AG08395 (cell line): Measurements from ENCODE around the gene EVI5L.
A peak's percentile ranks its signal among the peaks of the same experiment; 100 is the strongest.
"Not testable (repeated sequence)": the region's sequence is repeated elsewhere in the genome, so short reads cannot be mapped to it uniquely, and the experiment has no call there.

Source experiments
- DNase-seq: peaks from one replicate; pipeline ENCODE4 v3.0.0; 2012; ENCODE audit warnings: mixed read lengths, low spot score

EVI5L gene

GRCh38 chr19:7846155-7846646 lies 16.2 kb downstream of the EVI5L start:
- no peak for DNase-seq

GRCh38 chr19:7847664-7848063 lies 17.6 kb downstream of the EVI5L start:
- DNase-seq = no peak

GRCh38 chr19:7848779-7849457 lies 18.9 kb downstream of the EVI5L start:
- DNase-seq = no peak

GRCh38 chr19:7849631-7849999 lies 19.6 kb downstream of the EVI5L start:
- DNase-seq = no peak

GRCh38 chr19:7850000-7850813 lies 20.2 kb downstream of the EVI5L start:
- DNase-seq = no peak

- no peak for DNase-seq
These were observed 21.1 kb downstream of the EVI5L start for GRCh38 chr19:7850945-7851622.

DNA sequence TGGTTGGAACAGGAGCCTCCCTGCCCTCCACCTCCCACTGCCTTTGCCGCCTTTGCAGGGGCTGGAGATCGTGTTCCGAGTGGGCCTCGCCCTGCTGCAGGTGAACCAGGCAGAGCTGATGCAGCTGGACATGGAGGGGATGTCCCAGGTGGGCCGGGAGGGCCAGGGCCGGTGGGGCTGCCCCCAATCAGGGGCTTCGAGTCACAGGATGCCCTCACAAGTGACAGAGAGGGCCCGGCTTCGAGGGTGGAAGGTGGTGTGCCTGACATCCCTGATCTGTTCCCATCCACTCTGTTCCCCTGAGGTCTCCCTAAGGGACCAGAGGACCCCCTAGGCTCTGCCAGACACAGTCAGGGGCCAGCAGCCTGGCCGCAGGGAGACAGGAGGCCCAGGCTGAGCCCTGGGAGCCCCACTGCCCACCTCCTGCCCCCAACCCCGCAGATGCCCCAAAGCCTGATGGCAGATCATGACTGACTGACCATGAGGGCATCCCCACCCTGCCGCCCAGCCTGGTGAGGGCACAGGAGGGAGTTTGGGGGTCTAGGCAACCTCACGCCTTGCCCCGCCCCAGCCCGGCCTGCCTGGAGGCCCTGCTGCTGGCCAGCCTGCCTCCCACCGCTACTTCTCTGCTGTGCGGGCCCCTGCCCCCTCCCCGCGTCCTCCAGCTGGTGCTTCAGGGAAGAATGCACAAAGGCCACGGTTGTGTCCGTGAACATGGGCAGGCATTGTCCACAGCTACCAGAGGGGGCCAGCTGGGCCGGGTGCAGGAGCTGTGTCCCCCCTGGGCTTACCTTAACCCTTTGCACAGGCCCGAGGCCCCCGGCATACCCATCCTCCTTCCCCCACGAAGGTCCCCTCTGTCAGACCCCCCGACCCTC lies 21.8 kb downstream of the EVI5L start:
- no peak for DNase-seq

DNA sequence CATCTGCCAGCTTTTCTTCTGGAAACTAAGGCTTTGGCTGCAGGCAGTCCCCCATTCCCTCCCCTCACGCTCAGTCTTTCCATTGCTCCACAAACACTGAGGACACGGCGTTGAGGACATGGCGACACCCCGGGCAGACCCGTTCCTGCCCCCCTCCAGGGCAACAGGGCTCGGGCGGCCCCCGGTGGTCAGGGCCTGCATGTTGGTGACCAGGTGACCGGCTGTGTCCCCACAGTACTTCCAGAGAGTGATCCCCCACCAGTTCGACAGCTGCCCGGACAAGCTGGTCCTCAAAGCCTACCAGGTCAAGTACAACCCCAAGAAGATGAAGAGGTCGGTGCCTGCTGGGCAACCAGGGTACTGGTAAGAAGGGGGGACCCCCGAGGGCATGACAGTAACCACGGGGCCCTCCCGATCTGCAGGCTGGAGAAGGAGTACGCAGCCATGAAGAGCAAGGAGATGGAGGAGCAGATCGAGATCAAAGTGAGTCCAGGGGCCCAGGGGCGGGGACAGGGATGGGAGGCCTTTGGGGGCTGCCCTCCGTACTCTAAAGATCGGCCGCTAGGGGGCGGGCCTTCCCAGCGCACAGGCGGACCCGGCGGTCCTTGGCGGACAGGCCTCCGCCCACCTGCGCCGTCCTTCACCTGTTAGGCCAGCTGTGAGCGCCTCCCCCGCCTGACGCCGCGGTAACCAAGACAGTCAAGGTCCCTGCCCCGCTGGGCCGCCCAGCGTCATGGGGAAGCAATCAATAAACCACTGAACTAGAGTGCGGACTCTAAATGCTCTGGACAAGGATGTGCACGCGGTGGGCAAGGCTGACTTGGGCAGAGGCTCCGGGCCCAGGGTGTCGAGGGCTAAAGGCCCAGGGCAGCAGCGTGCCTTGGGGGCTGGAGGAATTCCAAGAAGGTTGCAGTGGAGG lies 23.1 kb downstream of the EVI5L start:
- DNase-seq = peak; percentile 86

GRCh38 chr19:7853770-7854128 lies 23.7 kb downstream of the EVI5L start:
- no peak for DNase-seq

DNA sequence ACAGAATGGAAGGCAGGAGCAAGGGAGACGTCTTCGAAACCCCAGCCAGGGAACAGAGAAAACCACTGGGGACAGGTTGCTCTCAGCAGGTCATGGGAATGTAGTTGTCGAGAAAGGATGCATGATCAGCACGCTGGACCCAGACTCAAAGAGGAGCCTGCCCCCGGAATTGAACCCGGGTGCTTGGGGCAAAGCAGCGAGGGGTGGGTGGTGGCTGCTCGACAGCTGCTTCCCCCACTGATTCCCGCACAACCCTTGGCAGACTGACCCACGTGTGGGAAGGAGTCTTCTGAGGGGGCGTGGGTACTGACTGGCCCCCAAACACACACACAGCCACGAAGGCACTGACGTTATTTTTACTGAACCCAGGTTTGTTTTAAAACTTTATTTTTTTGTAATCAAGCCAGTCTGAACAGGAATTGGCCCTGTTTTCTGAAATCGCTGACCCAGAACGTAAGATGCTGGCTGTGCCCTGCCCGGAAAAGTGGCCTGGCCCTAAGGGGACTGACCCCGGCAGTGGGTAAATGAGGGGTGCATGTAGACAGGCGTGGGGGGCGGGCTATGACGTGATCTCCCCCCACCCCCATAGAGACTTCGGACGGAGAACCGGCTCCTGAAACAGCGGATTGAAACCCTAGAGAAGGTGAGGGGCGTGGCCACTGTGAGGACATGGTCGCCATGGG lies 25.5 kb downstream of the EVI5L start:
- DNase-seq = no peak

DNA sequence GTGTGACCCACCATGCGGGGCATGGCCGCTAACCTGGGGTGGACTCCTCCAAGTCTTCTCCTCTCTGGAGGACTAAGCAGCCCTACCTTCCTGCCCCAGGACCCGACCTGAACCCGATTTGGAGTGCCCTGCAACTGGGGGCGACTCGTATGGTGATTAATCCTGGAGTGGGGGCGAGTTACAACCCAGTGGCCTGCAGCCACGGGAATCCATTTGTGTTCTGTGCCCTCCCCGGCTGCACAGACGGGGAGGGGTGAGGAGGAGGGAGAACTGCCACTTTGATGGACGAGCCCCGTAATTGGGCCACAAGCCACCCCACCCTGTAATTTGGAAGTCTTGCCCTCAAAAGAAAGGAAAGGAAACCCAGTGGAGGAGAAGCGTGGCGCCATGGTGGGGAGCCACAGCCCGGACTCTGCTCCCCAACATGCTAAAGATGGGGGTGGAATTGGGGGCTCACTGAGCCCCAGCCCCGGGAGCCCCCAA lies 26.1 kb downstream of the EVI5L start:
- DNase-seq = no peak

DNA sequence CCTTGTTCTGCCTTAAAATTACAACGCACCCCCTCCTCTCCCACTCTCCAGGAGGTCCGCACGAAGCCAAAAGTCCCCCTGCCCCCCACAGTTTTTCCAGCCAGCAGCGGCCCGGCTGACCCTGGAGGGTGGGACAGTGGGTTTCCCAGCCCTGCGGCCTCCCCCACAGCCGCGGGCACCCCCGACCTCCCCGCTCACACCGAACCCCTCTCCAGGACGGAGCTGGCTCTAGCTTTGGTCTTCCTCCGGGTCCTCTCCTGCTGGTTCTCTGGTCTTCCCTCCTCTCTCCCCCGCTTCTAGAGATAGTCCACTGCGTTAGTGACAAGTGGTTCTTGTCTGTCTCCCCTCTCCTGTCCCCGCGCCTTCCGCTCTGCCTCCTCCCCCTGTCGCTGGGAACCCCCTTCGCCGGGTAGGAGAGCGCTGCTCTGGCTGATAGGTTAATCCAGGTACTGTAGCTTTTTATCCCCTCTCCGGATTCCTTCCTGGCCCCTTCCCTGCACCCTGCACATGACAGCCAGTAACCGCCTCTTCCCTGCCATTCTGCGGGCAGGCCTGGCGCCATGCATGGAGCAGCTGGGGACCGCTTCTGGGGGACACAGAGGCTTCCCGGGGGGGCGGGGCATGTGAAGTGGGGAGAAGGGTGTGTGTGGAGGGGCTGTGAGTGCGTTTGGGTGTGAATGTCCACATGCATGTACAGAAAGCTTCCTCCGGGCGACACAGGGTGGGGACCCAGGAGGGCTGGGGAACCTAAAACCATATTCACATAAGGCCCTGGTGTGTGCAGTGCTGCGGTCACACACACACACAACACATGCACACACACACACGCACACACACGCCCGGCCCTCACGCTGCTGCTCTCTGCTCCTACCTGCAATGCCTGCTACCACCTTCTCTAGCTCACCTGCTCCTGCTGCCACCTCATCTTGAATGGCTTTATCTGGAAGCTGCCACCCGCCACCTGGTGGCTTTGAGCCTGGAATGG lies 27.0 kb downstream of the EVI5L start:
- no peak for DNase-seq

- DNase-seq = no peak
These were observed 27.7 kb downstream of the EVI5L start for GRCh38 chr19:7857727-7858108.

- no peak for DNase-seq
These were observed 28.2 kb downstream of the EVI5L start for GRCh38 chr19:7858109-7858770.

DNA sequence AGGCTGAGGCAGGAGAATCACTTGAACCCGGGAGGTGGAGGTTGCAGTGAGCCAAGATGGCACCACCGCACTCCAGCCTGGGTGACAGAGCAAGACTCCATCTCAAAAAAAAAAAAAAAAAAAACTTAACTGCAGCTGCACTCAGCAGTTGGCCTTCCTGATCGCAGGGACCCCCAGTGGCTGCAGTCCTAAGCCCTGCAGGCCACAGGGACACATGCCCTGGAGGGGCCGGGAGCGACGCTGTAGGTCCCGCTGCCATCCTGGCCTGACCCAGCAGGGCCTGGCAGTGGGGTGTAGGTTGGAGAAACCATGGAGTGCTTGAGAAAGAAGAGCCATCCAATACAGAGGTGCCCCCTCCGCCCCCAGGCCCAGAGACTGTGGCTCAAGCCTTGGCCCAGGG lies 29.1 kb downstream of the EVI5L start:
- not testable (repeated sequence) for DNase-seq

DNA sequence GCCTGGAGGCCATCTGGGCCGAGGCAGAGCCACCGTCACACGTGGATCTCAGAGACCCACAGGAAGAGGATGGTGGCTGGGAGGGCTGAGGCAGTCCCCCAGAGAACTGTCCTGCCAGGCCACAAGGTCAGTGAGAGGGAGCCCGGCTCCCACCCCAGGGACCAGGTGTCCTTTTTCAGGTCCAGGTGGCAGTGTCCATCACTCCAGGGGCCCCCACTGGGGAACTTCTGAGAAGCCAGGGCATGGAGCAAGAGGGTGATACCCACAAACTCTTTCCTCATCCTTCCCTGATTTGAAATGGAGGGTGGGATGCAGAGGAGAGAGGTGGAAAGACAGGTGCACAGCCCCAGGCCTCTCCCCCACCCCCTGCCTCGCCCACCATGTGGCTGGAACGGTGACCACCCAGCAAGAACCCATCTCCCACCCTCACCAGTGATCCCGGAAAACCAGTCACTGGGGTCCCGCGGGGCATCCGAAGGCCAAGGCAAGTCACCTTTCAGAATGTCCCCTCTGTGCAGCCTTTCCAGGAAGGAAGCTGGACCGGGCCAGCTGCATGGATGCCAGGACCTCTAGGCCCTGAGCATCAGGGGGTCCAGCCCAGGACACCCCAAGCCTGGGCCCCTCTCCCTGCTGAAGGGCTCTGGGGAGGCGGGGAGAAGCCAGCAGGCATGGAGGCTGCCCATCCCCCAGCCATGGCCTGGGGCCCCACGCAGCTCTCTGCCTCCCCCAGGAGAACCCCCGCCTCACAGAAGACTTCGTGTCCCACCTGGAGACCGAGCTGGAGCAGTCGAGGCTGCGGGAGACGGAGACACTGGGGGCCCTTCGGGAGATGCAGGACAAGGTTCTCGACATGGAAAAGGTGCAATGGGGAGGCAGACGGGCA lies 30.1 kb downstream of the EVI5L start:
- no peak for DNase-seq
